Activated T-cell treated with anti-CD3 and anti-CD28 coated beads, Interleukin-2, amount 50 U/mL, for 48 hours (primary cell): ENCODE results near the gene SLC25A10.
A peak's percentile ranks its signal among the peaks of the same experiment; 100 is the strongest.

ENCODE experiments used
- DNase-seq, 2 experiments: peaks; one replicate each; pipeline ENCODE4 v3.0.0-alpha.2; 2020

SLC25A10 gene

GRCh38 chr17:81706757-81707624 lies 5.1 kb upstream of the SLC25A10 start:
- DNase-seq: no peak

- DNase-seq: no peak
These were observed 4.1 kb upstream of the SLC25A10 start for GRCh38 chr17:81707725-81708646.

- DNase-seq: no peak
These were observed 3.3 kb upstream of the SLC25A10 start for GRCh38 chr17:81708739-81709185.

- peak; percentile 47 to 50 for DNase-seq
These were observed 1.4 kb upstream of the SLC25A10 start for GRCh38 chr17:81710514-81711308.

- DNase-seq: no peak
These were observed 452 bp downstream of the SLC25A10 start for GRCh38 chr17:81712468-81713003.

GRCh38 chr17:81713004-81713555 lies 996 bp downstream of the SLC25A10 start:
- DNase-seq: no peak

- no peak for DNase-seq
These were observed 1.7 kb downstream of the SLC25A10 start for GRCh38 chr17:81713556-81714411.

GRCh38 chr17:81714412-81715106 lies 2.5 kb downstream of the SLC25A10 start:
- DNase-seq: no peak

GRCh38 chr17:81715107-81715871 lies 3.2 kb downstream of the SLC25A10 start:
- DNase-seq: no peak

- DNase-seq: no peak
These were observed 4.0 kb downstream of the SLC25A10 start for GRCh38 chr17:81715872-81716673.

GRCh38 chr17:81716674-81716996 lies 4.6 kb downstream of the SLC25A10 start:
- DNase-seq: no peak

- DNase-seq: no peak
These were observed 5.1 kb downstream of the SLC25A10 start for GRCh38 chr17:81717049-81717765.

GRCh38 chr17:81717766-81718089 lies 5.6 kb downstream of the SLC25A10 start:
- no peak for DNase-seq

GRCh38 chr17:81719410-81720266 lies 7.6 kb downstream of the SLC25A10 start:
- no peak for DNase-seq

GRCh38 chr17:81720267-81721071 lies 8.4 kb downstream of the SLC25A10 start:
- no peak for DNase-seq
